T-helper 2 cell treated with Interferon-gamma antibody and Interleukin-4, amounts not matched to agents 100 ng/mL and 5 ng/mL, for 36 hours (primary cell): Measurements from ENCODE around the gene DLG2. TPM values are rescaled to one million over a fixed set of nuclear protein-coding genes. Genes with fewer than 3 reads are reported as not detected.

Source experiments
- total RNA-seq: library from RNA; stranded (reverse); gene quantifications from 2 replicates; pipeline ENCODE4 v1.2.3, GENCODE V29; 2022

Gene DLG2
- total RNA-seq, 1 donor from 2014 or later, result 1.0 TPM

Other genes starting within 250 kb of the DLG2 start
- gene TMEM126B, start 1.2 kb upstream of the DLG2 start, total RNA-seq, result 48.2 and 52.5 TPM in 2 replicates
- gene TMEM126A, start 20.6 kb upstream of the DLG2 start, total RNA-seq, result 37.9 and 41.5 TPM in 2 replicates
- gene CREBZF, start 37.8 kb upstream of the DLG2 start, total RNA-seq, result 53.5 and 55.9 TPM in 2 replicates
- gene CCDC89, start 58.9 kb upstream of the DLG2 start, total RNA-seq, result 0.43 TPM in 1 of 2 replicates, not detected in the other
- gene SYTL2, start 183.8 kb upstream of the DLG2 start, total RNA-seq, result 29.0 and 29.8 TPM in 2 replicates
- gene CCDC83, start 228.0 kb upstream of the DLG2 start, total RNA-seq, result not detected in 2 replicates